HG03354 (cell line): ENCODE data around the gene ORC3.
"Not testable (repeated sequence)": the region's sequence is repeated elsewhere in the genome, so short reads cannot be mapped to it uniquely, and the experiment has no call there.

ENCODE experiments used
- ATAC-seq: cut with Tn5 transposase; IDR thresholded peaks from one replicate; pipeline ENCODE4 v1.9.1; 2021; ENCODE audit warnings: mild to moderate bottlenecking; ENCODE audit not compliant: unreplicated experiment, poor library complexity, severe bottlenecking

ORC3 gene

DNA sequence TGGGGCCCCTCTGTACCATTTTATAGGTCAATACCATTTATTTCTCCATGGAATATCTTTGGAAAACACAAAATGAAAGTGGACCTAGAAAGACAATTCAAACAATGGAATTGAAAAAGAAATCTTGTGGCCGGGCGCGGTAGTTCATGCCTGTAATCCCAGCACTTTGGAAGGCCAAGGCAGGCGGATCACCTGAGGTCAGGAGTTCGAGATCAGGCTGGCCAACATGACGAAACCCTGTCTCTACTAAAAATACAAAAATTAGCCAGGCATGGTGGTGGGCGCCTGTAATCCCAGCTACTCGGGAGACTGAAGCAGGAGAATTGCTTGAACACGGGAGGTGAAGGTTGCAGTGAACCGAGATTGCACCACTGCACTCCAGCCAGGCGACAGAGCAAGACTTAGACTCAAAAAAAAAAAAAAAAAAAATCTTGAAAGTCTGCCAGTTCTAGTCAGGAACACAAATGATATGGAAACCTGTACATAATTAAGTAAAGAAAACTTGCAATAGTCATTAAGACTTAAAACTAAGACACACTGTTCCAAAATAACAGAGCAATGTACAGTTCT is 96.8 kb downstream of the ORC3 start:
- not testable (repeated sequence) for ATAC-seq

DNA sequence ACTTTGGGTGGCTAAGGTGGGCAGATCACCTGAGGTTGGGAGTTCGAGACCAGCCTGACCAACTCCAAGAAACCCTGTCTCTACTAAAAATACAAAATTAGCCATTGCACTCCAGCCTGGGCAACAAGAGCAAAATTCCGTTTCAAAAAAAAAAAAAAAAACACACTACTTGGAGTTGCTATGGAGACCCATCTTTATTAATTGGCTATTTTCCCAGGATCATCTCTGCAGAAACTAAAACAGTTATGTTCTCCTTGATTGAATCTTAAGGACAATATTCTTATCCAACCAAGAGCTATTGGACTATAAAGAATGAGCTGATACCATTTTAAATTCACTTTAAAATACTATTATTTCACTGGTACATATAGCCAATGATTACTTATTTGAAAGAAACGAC is 97.4 kb downstream of the ORC3 start:
- no peak for ATAC-seq

DNA sequence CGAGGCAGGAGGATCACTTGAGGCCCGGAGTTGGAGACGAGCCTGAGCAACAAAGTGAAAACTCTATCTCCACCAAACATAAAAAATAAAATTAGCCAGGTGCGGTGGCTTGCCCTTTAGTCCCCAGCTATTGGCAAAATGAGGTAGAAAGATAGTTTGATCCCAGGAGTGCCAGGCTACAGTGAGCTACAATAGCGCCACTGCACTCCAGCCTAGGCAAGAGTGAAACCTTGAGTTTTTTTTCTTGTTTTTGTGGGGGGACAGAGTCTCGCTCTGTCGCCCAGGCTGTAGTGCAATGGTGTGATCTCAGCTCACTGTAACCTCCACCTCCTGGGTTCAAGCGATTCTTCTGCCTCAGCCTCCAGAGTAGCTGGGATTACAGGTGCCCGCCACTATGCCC is 98.0 kb downstream of the ORC3 start:
- ATAC-seq = not testable (repeated sequence)

DNA sequence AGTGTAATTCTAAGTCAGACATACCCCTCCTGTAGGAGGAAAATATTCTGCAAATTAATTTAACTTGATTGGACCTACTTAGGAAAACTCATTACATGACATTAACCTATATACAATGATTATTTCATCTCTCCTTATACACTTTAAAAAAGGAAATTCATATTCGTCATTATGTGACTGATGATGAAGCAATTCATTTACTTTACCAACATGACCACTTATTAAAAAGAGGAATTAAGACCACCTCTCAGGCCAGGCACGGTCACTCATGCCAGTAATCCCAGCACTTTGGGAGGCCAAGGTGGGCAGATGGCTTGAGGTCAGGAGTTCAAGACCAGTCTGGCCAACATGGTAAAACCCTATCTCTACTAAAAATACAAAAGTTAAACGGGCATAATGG is 100.5 kb downstream of the ORC3 start:
- no peak for ATAC-seq

DNA sequence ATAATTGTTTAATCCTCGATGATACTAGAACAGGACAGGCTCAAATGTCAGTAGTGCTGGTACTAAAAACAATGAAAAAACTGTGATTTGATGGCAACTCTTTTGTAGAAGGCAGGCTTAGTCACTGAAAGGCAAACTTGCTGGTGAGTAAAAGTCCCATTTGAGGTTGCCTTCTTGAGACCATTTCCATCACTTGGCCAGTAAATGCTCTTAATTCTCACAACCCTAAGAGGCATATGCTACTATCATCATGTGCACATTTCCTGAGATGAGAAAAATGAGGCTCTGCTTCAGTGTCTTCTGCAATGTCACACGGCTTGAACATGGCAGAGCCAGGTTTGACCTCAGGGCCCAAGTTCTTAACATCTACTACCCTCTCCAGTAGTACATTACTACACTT is 102.2 kb downstream of the ORC3 start:
- ATAC-seq = no peak

DNA sequence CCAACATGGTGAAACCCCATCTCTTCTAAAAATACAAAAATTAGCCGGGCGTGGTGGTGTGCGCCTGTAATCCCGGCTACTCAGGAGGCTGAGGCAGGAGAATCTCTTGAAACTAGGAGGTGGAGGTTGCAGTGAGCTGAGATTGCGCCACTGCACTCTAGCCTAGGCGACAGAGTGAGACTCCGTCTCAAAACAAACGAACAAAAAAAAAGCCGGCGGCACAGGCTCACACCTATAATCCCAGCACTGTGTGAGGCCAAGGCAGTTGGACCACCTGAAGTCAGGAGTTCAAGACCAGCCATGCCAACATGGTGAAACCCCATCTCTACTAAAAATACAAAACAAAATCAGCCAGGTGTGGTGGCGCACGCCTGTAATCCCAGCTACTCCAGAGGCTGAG is 106.9 kb downstream of the ORC3 start:
- ATAC-seq = not testable (repeated sequence)

DNA sequence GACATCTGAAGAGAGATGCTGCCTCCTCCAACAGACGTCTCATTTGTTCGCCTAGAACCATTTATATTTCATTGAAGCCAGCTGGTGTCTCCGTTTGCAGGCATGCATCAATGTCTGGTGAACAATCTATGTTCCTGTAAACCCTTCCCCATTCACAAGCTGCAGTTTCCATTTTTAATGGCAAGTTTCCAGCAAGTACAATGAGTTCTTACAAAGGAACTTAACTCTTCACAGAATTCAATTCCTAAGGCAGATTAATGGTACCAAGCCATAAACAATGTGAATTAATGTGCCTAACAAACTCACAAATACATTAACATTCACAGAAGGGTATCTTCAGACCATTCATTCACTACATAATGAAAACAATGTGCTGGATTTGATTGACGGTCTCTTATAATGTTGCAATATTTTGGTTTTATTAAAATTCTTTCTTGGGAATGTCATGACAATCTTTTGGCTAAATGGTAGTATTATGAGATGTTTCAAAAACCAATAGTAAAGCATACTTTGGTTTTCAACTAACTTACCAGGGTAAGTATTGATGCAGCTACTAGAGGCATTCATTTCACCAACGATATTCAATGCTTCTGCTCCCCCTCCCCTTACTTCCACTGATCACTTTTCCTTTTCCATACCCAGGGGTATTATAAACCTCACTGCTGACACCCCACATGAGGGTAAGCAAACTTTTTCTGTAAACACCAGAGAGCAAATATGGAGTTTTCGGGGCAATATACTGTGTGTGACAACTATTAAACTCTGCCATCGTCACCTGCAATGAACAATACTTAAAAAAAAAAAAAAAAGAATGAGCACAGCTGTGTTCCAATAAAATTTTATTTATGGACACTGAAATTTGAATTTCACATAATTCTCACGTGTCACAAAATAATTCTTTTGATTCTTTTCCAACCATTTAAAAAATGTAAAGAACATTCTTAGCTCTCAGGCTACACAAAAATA is 107.9 kb downstream of the ORC3 start:
- ATAC-seq = no peak

DNA sequence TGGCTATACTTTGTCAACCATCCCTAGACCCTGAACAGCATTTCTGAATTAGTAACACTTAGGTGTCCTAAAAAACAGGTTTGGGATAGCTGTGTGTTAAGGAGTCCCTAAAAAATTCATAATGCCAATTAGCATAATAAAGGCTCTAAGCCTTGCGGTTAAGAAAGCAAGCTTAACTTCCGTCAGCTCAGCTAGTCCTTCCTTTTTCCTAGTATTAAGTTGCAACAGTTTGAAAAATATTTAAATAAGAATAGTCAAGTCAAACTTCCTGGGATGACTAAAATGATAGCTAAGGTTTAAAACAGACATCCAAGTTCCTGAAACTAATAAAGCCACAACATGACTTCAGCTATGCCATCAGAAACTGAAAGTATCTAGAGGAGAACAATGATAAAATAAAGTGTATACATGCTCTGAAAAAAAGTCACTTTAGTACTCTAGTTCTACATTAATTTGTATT is 108.6 kb downstream of the ORC3 start:
- ATAC-seq = no peak

DNA sequence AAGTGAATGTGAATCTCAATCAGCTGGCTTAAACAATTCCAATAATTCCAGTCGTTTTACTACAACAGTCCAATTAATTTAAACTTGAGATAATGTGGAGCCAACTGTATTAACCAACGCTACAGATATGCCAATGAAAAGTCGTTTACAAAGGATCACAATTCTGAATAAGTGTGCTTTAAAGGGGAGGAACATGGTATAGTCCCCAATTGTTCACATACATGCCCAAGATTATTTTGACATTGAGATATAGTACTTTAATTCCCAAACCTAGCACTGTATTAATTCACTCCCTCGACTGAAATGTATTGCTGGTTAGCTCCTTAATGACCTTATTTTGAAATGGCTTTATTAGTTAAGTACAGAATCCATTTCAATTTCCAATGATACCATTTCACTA is 109.6 kb downstream of the ORC3 start:
- ATAC-seq = no peak

DNA sequence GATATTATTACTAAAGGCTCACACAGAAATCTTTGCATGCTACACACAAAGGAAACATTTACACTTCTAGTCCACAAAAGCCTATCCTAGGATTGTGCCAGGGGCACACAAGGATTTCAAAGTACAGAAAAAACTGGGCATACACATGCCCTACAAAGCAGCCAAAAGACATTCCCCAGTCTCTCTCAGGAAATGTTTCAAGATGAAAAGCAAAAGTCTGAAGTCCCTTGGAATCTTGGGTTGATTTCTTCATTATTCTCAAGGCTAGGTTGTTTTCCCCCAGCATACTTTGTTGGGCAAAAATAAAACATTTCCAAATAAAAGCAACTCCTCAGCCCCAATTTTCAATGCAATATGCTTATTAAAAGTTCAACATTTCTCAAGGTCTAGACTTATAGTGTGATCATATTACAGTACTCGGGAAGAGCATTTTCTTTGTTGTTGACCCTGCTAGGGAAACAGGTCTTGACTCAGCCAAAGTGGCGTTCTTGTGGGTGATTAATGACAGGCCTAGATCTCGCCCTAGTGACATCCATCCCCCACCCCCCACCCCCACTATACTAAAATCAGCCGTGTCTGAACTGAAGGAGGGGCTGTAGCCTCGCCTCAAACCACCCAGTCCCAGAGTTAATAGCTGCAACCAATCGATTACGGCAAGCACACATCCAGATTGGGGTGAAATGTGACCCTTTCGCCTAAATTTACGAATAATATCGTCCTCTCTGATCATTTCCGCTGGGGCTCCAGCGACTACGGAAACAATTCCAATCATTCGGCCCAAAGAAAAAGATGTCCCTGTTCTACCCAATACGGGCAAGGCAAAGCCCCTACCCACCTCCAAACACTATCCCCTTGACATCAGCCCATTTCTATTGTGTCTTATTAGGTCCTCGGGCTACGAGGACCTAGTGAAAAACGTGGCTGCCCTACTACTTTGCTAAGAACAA is 110.7 kb downstream of the ORC3 start:
- no peak for ATAC-seq

DNA sequence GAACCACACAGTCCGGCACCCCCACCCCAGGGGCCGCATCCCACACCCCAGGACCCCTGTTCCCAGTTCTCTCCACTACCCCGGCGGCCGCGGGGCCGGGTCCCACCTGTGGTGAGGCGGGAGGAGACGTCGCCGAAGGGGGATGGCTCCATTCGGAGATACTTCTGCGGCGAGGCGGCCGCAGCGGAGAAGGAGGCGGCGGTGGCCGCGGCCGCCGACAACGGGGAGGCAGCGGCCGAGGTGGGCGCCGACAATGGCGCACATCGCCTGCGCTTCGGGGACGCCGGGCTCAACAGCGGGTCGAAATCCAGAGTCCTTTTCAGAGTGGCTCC is 111.4 kb downstream of the ORC3 start:
- ATAC-seq = peak; percentile 2

DNA sequence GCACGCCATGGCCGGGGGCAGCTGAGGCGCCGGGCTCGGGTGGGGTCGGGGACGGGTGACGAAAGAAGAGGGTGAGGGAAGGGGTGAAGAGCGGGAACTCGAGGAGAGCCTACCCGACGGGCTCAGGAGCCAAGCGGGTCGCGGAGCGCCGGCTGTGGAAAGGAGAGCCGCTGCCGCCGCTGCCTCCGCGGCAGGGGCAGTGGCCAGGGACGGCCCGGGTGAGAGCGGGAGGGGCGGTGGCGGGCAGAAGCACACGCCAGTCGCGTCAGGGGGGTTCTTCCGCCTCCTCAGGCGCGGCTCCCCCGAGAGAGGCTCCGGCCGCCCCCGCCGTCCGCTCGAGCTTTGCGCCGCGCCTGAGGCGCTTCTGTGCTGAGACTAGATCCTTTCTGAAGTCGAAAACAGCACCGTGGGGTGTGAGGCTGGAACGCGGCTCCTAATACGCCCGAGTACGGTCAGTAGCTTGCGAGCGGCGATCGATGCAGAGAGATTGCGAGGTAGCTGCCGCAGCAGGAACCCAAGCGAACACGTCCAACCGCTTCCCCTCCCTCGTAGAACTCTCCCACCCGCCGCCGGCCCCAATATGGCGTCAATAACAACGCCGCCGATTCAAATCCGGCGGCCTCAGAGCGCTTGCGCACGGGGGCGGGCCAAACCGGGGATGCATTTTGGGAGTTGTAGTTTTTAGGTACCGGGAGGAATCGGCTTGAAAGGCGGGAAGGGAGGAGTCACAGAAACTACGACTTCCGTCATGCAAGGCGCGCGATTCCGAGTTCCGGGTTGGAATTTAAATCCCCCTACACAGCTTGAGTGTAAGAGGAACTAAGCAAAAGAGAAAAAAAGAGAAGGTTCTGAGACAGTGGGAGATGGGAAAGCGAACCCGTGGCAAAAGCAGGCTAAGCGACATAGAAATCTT is 112.0 kb downstream of the ORC3 start, which contains the start of gene AKIRIN2:
Gene AKIRIN2, minus strand, starts transcription at position 558 of the 913 bp plus-strand sequence. Its CDS starts 549 bp downstream, at position 9.
- ATAC-seq = peak; percentile 71

DNA sequence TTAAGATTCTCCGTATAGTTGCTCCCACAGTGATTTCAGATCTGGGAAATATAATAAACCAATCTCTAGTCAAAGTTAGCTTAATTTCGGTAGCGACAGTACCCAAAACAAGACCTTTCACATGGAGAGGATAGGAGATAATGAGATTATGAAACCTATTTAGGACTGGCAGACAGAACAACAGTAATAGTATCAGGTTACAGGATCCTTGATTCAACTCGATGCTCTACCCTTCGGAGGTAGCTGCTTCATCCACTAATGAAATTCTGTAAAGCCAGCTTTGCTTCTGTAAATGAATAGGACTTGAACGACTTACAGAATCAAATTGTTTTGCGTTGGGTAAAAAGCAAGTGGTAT is 112.6 kb downstream of the ORC3 start:
- peak; percentile 6 for ATAC-seq

DNA sequence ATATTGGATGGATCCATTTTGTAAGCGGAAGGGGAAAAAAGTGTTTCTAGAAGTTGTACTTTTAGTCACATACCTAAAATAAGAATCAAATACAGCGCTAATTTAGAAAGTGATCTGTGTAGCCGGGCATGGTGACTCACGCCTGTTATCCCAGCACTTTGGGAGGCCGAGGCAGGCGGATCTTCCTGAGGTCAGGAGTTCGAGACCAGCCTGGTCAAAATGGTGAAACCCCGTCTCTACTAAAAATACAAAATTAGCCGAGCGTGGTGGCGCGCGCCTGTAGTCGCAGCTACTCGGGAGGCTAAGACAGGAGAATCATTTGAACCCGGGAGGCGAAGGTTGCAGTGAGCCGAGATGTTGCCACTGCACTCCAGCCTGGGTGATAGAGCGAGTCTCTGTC is 113.1 kb downstream of the ORC3 start:
- ATAC-seq = not testable (repeated sequence)

DNA sequence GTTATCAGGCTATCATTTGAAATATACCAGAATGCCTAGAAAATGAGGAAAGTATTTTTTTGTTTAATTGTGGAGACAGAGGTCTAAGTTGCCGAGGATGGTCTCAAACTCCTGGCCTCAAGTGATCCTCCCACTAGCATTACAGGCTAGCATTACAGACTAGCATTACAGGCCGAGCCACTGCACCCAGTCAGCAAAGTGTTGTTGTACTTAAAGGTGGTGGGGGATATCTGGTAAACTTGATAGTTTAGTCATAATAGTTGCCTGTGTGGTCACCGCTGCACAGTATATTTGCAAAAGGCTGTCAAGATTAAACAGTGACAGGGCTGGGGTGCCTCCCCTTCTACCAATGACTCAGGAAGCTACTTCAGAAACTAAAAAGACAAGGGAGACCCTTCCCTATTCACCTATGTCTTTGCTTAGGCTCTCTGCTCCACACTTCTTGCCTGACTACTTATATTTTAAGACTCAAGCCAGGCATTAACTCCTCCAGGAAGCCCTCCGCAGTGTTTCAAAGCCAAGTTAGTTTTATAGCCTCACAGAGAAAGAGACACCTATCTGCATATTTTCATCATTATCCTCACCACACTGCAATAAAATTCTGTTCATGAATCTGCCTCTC is 115.2 kb downstream of the ORC3 start:
- ATAC-seq = peak; percentile 62

DNA sequence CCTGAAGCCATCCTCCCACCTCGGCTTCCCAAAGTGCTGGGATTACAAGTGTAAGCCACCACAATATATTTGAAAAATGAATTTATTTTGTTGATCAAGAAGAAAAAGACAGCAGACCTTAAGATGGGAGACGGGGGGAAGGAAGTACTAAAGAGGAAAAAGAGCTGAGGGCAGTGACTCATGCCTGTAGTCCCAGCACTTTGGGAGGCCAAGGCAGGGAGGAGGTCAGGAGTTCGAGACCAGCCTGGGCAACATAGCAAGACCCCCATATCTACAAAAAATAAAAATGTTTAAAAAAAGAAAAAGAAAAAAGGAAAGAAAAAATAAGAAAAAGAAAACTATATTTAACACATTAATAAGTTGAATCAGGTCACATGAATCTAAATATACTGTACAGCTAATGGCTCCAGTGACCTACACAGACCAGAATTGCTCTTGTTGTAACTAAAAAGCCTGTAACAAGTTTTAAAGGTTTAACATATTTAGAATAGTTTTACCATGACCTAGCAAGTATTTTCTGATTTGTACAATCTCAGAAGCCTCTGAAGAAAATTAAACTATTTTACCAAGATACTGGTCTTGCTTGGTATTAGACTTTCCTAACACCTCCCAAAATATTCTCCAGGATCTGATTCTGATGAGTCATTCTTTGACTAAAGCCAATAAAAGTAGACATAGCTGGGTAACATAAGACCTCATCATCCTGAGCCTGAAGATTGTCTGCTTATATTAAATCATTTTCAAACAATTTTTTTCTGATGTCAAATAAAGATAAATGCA is 116.4 kb downstream of the ORC3 start:
- no peak for ATAC-seq

DNA sequence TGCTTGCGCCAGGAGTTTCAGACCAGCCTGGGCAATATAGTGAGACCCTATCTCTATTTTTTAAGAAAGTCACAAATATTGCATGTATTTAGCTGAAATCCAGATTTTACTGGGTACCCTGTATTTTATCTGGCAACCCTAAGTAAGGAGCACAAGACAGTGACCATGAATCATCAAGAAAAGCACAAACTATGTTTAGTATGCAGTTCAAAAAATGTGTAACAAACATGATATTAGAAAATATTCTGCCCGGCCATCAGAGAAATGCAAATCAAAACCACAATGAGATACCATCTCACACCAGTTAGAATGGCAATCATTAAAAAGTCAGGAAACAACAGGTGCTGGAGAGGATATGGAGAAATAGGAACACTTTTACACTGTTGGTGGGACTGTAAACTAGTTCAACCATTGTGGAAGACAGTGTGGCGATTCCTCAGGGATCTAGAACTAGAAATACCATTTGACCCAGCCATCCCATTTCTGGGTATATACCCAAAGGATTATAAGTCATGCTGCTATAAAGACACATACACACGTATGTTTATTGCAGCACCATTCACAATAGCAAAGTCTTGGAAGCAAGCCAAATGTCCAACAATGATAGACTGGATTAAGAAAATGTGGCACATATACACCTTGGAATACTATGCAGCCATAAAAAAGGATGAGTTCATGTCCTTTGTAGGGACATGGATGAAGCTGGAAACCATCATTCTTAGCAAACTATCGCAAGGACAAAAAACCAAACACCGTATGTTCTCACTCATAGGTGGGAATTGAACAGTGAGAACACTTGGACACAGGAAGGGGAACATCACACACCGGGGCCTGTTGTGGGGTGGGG is 118.9 kb downstream of the ORC3 start:
- not testable (repeated sequence) for ATAC-seq
